Choroid plexus epithelial cell (primary cell): ENCODE data around the gene MAP3K14.
A peak's percentile ranks its signal among the peaks of the same experiment; 100 is the strongest.
"Not testable (repeated sequence)": the region's sequence is repeated elsewhere in the genome, so short reads cannot be mapped to it uniquely, and the experiment has no call there.

Experiments used
- DNase-seq: peaks from one replicate; pipeline ENCODE4 v3.0.0-alpha.2; 2010; ENCODE audit warnings: low read depth
- H3K4me3 ChIP-seq: 2 replicates; pipeline ENCODE4 v1.5.1; 2011; ENCODE audit warnings: low read depth, mild to moderate bottlenecking, control low read depth, low read length, moderate library complexity
- TF ChIP-seq, protein P1 (sequence below): conservative IDR thresholded peaks from 2 replicates; pipeline ENCODE4 v1.5.1; 2011; ENCODE audit warnings: low read depth, mild to moderate bottlenecking, control low read depth, inconsistent platforms, low read length, moderate library complexity

Gene MAP3K14

DNA sequence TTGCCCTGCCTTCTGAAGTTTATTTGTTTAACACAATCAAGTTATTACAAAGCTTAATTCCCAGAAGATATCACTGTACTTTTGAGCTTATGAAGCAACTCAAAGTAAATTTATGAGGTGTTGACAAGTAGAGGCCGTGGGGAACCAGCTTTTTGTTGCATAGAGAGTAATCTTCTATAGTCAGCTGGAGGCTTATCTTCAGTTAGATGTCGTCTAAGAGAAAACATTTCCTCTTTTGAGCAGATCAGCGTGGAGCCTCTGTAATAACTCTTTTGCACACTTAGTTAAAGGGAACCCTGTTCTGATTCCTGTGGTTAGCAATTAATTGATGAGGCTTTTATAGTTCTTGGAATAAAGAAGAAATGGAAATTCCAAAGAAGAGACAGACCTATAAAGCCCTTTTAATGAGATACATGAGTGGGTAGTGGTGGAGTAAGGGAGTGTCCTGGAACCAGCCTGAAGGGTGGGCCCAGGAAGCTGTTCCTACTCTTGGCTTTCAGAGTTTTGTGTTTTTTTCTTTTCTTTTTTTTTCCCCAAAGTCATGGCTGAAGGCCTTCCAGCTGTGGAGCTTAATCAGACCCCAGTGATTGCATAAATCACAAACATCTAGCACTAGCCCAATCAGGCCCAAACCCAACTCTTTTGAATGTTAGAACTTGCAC lies 28.9 kb upstream of the MAP3K14 start:
- TF ChIP-seq, protein P1, sequence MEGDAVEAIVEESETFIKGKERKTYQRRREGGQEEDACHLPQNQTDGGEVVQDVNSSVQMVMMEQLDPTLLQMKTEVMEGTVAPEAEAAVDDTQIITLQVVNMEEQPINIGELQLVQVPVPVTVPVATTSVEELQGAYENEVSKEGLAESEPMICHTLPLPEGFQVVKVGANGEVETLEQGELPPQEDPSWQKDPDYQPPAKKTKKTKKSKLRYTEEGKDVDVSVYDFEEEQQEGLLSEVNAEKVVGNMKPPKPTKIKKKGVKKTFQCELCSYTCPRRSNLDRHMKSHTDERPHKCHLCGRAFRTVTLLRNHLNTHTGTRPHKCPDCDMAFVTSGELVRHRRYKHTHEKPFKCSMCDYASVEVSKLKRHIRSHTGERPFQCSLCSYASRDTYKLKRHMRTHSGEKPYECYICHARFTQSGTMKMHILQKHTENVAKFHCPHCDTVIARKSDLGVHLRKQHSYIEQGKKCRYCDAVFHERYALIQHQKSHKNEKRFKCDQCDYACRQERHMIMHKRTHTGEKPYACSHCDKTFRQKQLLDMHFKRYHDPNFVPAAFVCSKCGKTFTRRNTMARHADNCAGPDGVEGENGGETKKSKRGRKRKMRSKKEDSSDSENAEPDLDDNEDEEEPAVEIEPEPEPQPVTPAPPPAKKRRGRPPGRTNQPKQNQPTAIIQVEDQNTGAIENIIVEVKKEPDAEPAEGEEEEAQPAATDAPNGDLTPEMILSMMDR: no peak
- peak; percentile 88 for DNase-seq
- no peak overlapping the region for H3K4me3 ChIP-seq

GRCh38 chr17:45345246-45345553 lies 28.4 kb upstream of the MAP3K14 start:
- TF ChIP-seq, protein P1: no peak
- no peak overlapping the region for H3K4me3 ChIP-seq
- DNase-seq: no peak

DNA sequence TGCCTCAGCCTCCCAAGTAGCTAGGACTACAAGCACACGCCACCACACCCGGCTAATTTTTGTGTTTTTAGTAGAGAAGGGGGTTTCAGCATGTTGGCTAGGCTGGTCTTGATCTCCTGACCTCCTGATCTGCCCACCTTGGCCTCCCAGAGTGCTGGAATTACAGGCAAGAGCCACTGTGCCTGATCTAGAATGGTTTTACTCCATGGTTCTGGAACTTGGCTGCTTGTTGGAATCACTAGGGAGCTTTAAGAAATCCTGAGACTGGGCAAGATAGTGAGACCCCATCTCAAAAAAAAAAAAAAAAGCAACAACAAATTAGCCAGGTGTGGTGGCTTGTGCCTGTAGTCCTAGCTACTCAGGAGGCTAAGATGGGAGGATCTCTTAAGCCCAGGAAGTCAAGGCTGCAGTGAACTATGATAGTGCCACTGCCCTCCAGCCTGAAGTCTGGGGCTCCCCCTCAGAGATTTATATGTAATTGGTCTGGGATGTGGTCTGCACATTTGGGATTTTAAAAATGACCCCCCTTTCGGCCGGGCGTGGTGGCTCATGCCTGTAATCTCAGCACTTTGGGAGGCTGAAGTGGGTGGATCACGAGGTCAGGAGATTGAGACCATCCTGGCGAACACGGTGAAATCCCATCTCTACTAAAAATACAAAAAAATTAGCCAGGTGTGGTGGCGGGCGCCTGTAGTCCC lies 27.3 kb upstream of the MAP3K14 start:
- not testable (repeated sequence) for H3K4me3 ChIP-seq, DNase-seq

DNA sequence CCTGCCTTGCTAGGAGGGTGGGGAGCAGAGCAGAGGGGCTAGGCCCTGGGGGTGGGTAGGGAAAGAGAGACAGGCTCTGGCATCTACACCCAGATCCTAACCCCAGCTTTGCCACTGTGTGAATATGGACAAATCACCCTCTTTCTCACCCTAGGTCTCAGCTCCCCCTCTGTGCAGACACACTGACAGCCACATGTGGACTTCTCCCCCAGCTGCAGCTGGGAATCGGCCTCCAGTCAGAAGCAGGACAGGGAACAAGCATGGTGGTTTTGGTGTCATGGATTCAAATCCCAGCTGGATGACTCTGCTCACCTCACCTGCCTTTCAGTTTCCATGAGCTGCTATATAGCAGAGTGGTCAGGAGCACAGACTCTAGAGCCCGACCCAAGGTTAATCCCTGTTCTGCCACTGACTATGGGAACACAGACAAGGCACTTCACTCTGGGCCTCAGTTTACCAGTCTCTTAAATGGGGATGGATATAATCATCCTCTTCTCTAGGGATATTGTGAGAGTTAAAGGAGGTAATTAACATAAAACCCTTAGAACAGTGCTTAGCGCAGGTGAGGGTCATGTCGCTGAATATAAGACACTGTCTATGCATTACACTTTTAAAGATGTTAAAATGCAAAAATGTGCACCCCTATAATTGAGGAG lies 26.2 kb upstream of the MAP3K14 start:
- TF ChIP-seq, protein P1: no peak
- H3K4me3 ChIP-seq: no peak overlapping the region
- DNase-seq: no peak

- DNase-seq: no peak
- TF ChIP-seq, protein P1: no peak
- no peak overlapping the region for H3K4me3 ChIP-seq
These were observed 25.5 kb upstream of the MAP3K14 start for GRCh38 chr17:45342306-45342705.

GRCh38 chr17:45341533-45342158 lies 24.8 kb upstream of the MAP3K14 start:
- H3K4me3 ChIP-seq: peak overlapping the region; percentile 6
- TF ChIP-seq, protein P1: no peak
- peak; percentile 93 for DNase-seq

DNA sequence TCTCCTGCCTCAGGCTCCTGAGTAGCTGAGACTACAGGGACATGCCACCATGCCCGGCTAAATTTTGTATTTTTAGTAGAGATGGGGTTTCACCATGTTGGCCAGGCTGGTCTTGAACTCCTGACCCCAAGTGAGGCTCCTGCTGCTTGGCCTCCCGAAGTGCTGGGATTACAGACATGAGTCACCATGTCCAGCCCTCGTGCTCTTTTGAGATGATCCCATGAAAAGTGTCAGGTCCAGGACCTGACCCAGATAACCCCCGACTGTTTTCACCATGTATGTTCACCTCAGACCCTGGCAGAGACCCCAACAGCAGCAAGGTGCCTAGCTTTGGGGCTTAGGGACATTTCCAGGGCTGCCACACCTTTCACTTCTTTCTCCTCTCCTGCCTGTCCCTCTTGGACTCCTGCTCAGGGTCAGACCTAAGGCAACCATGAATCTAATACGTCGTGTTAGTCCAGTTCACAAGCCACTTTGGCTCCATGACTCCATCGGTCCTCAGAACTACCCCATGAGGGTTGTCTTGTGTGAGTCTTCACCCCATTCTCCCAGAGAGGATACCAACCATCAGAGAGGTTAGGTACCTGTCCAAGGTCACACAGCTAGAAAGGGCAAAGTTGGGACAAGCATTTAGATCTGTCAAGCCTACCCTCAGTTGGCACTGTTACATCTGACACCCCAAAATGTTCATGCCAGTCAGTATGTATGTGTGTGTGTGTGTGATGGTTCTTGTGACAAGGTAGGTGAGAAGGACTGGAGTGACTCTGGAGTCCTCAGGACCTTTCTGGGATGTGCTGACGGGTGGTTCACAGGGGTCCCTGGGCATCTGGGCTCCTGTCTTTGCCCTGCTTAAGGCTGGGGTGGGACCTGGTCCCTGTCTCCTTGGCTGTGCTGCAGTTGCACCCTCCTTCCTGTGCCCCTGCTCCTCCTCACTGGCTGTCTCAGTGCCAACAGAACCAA lies 23.1 kb upstream of the MAP3K14 start:
- TF ChIP-seq, protein P1: no peak
- H3K4me3 ChIP-seq: no peak overlapping the region
- DNase-seq: peak; percentile 18
